ENCODE measurements around the gene DMAC2. TPM values are rescaled to one million over a fixed set of nuclear protein-coding genes. Genes with fewer than 3 reads are reported as not detected.
"Not testable (repeated sequence)": the region's sequence is repeated elsewhere in the genome, so short reads cannot be mapped to it uniquely, and the experiment has no call there.

Gene DMAC2
- polyA plus RNA-seq, 4 donors: 67.8 to 122 (median 90.5) TPM

- DNase-seq (no peak), FAIRE-seq (peak; percentile 23)
- H3K9me3 ChIP-seq (ENCODE audit: control insufficient read depth in 2 of 2, insufficient read depth in 1 of 2, low read depth in 1 of 2, low read length in 1 of 2): no peaks in the 10 kb centered on the region
- no peaks in the 10 kb centered on the region for H3K27me3 ChIP-seq (ENCODE audit: control insufficient read depth in 3 of 3, insufficient read depth in 3 of 3, low read length in 3 of 3)
- H3K4me1 ChIP-seq (ENCODE audit: control insufficient read depth in 3 of 3, insufficient read depth in 2 of 3, low read depth in 1 of 3, low read length in 2 of 3): peaks cover 3 to 72% (median 6%) of the 10 kb centered on the region in 3 donors
- H3K36me3 ChIP-seq (ENCODE audit: control insufficient read depth in 3 of 3, insufficient read depth in 2 of 3, low read depth in 1 of 3, low read length in 3 of 3): peaks cover 5 to 49% (median 11%) of the 10 kb centered on the region in 3 donors
- no peak overlapping the region for H3K4me3 ChIP-seq (ENCODE audit: low read depth in 1 of 3, low read length in 3 of 3)
- H3K27ac ChIP-seq (ENCODE audit: low read depth in 1 of 3, low read length in 2 of 3): peak overlapping the region; percentile 61 to 98 (median 73)
Measured at GRCh38 chr19:41436674-41436951, 3.1 kb downstream of the DMAC2 start.

GRCh38 chr19:41435936-41436673 is 3.6 kb downstream of the DMAC2 start:
- FAIRE-seq (no peak), DNase-seq (peak; percentile 92 to 97)
- H3K4me3 ChIP-seq (ENCODE audit: low read depth in 1 of 3, low read length in 3 of 3): peak overlapping the region in 1 of 3 donors; percentile 5
- H3K9me3 ChIP-seq (ENCODE audit: control insufficient read depth in 2 of 2, insufficient read depth in 1 of 2, low read depth in 1 of 2, low read length in 1 of 2): no peaks in the 10 kb centered on the region
- 56 to 79% (median 73%) methylated on average over 19 of the region's 19 CpGs for WGBS, 3 donors
- no peaks in the 10 kb centered on the region for H3K27me3 ChIP-seq (ENCODE audit: control insufficient read depth in 3 of 3, insufficient read depth in 3 of 3, low read length in 3 of 3)
- peak overlapping the region; percentile 77 to 98 (median 83) for H3K27ac ChIP-seq (ENCODE audit: low read depth in 1 of 3, low read length in 2 of 3)
- H3K4me1 ChIP-seq (ENCODE audit: control insufficient read depth in 3 of 3, insufficient read depth in 2 of 3, low read depth in 1 of 3, low read length in 2 of 3): peaks cover 2 to 69% (median 3%) of the 10 kb centered on the region in 3 donors
- peaks cover 5 to 53% (median 11%) of the 10 kb centered on the region in 3 donors for H3K36me3 ChIP-seq (ENCODE audit: control insufficient read depth in 3 of 3, insufficient read depth in 2 of 3, low read depth in 1 of 3, low read length in 3 of 3)

- peaks cover 2 to 63% (median 3%) of the 10 kb centered on the region in 3 donors for H3K4me1 ChIP-seq (ENCODE audit: control insufficient read depth in 3 of 3, insufficient read depth in 2 of 3, low read depth in 1 of 3, low read length in 2 of 3)
- H3K36me3 ChIP-seq (ENCODE audit: control insufficient read depth in 3 of 3, insufficient read depth in 2 of 3, low read depth in 1 of 3, low read length in 3 of 3): peaks cover 5 to 61% (median 11%) of the 10 kb centered on the region in 3 donors
- not testable (repeated sequence) for FAIRE-seq
Measured at GRCh38 chr19:41435376-41435775, 4.3 kb downstream of the DMAC2 start.

GRCh38 chr19:41434450-41434849 is 5.3 kb downstream of the DMAC2 start:
- no peaks in the 10 kb centered on the region for H3K27me3 ChIP-seq (ENCODE audit: control insufficient read depth in 3 of 3, insufficient read depth in 3 of 3, low read length in 3 of 3)
- H3K4me3 ChIP-seq (ENCODE audit: low read depth in 1 of 3, low read length in 3 of 3): no peak overlapping the region
- peaks cover 2 to 58% (median 3%) of the 10 kb centered on the region in 3 donors for H3K4me1 ChIP-seq (ENCODE audit: control insufficient read depth in 3 of 3, insufficient read depth in 2 of 3, low read depth in 1 of 3, low read length in 2 of 3)
- DNase-seq (no peak), FAIRE-seq (no peak)
- 74 to 80% (median 75%) methylated on average over 5 of the region's 5 CpGs for WGBS, 3 donors
- H3K9me3 ChIP-seq (ENCODE audit: control insufficient read depth in 2 of 2, insufficient read depth in 1 of 2, low read depth in 1 of 2, low read length in 1 of 2): no peaks in the 10 kb centered on the region
- H3K27ac ChIP-seq (ENCODE audit: low read depth in 1 of 3, low read length in 2 of 3): no peak overlapping the region
- H3K36me3 ChIP-seq (ENCODE audit: control insufficient read depth in 3 of 3, insufficient read depth in 2 of 3, low read depth in 1 of 3, low read length in 3 of 3): peaks cover 5 to 67% (median 11%) of the 10 kb centered on the region in 3 donors

More at GRCh38 chr19:41435376-41435775, 4.3 kb downstream of the DMAC2 start:
- H3K4me3 ChIP-seq (ENCODE audit: low read depth in 1 of 3, low read length in 3 of 3); DNase-seq; H3K27me3 ChIP-seq (ENCODE audit: control insufficient read depth in 3 of 3, insufficient read depth in 3 of 3, low read length in 3 of 3); H3K9me3 ChIP-seq (ENCODE audit: control insufficient read depth in 2 of 2, insufficient read depth in 1 of 2, low read depth in 1 of 2, low read length in 1 of 2): not testable (repeated sequence)
- peak overlapping the region in 2 of 3 donors; percentile 83 to 98 for H3K27ac ChIP-seq (ENCODE audit: low read depth in 1 of 3, low read length in 2 of 3)
- 90 to 96% (median 92%) methylated on average over 11 of the region's 11 CpGs for WGBS, 3 donors

- H3K4me1 ChIP-seq (ENCODE audit: control insufficient read depth in 3 of 3, insufficient read depth in 2 of 3, low read depth in 1 of 3, low read length in 2 of 3): peaks cover 0 to 59% (median 2%) of the 10 kb centered on the region in 3 donors
- 92 to 95% (median 94%) methylated on average over 18 of the region's 18 CpGs for WGBS, 3 donors
- no peak overlapping the region for H3K27ac ChIP-seq (ENCODE audit: low read depth in 1 of 3, low read length in 2 of 3)
- no peak overlapping the region for H3K4me3 ChIP-seq (ENCODE audit: low read depth in 1 of 3, low read length in 3 of 3)
- H3K9me3 ChIP-seq (ENCODE audit: control insufficient read depth in 2 of 2, insufficient read depth in 1 of 2, low read depth in 1 of 2, low read length in 1 of 2): no peaks in the 10 kb centered on the region
- no peaks in the 10 kb centered on the region for H3K27me3 ChIP-seq (ENCODE audit: control insufficient read depth in 3 of 3, insufficient read depth in 3 of 3, low read length in 3 of 3)
- H3K36me3 ChIP-seq (ENCODE audit: control insufficient read depth in 3 of 3, insufficient read depth in 2 of 3, low read depth in 1 of 3, low read length in 3 of 3): peaks cover 5 to 75% (median 11%) of the 10 kb centered on the region in 3 donors
- FAIRE-seq: no peak
- DNase-seq: no peak
Measured at GRCh38 chr19:41433171-41433570, 6.5 kb downstream of the DMAC2 start.

GRCh38 chr19:41431426-41432386 is 8.0 kb downstream of the DMAC2 start:
- peak; percentile 44 to 48 for DNase-seq
- Histone ChIP-seq H3K9me3 (ENCODE audit: control insufficient read depth in 2 of 2, insufficient read depth in 1 of 2, low read depth in 1 of 2, low read length in 1 of 2) (no peaks in the 10 kb centered on the region), H3K27ac (ENCODE audit: low read depth in 1 of 3, low read length in 2 of 3) (peak overlapping the region; percentile 11 to 34 (median 15)), H3K36me3 (ENCODE audit: control insufficient read depth in 3 of 3, insufficient read depth in 2 of 3, low read depth in 1 of 3, low read length in 3 of 3) (peaks cover 5 to 63% (median 8%) of the 10 kb centered on the region in 3 donors), H3K27me3 (ENCODE audit: control insufficient read depth in 3 of 3, insufficient read depth in 3 of 3, low read length in 3 of 3) (no peaks in the 10 kb centered on the region), H3K4me1 (ENCODE audit: control insufficient read depth in 3 of 3, insufficient read depth in 2 of 3, low read depth in 1 of 3, low read length in 2 of 3) (peaks cover 0 to 47% (median 2%) of the 10 kb centered on the region in 3 donors), H3K4me3 (ENCODE audit: low read depth in 1 of 3, low read length in 3 of 3) (no peak overlapping the region)
- FAIRE-seq: no peak
- 65 to 73% (median 72%) methylated on average over 23 of the region's 23 CpGs for WGBS, 3 donors

GRCh38 chr19:41430922-41431321 is 8.8 kb downstream of the DMAC2 start:
- Histone ChIP-seq H3K36me3 (ENCODE audit: control insufficient read depth in 3 of 3, insufficient read depth in 2 of 3, low read depth in 1 of 3, low read length in 3 of 3) (peaks cover 7 to 67% (median 8%) of the 10 kb centered on the region in 3 donors), H3K9me3 (ENCODE audit: control insufficient read depth in 2 of 2, insufficient read depth in 1 of 2, low read depth in 1 of 2, low read length in 1 of 2) (no peaks in the 10 kb centered on the region), H3K27me3 (ENCODE audit: control insufficient read depth in 3 of 3, insufficient read depth in 3 of 3, low read length in 3 of 3) (no peaks in the 10 kb centered on the region), H3K4me1 (ENCODE audit: control insufficient read depth in 3 of 3, insufficient read depth in 2 of 3, low read depth in 1 of 3, low read length in 2 of 3) (peaks cover 2 to 46% (median 2%) of the 10 kb centered on the region in 3 donors), H3K27ac (ENCODE audit: low read depth in 1 of 3, low read length in 2 of 3) (peak overlapping the region in 1 of 3 donors; percentile 15), H3K4me3 (ENCODE audit: low read depth in 1 of 3, low read length in 3 of 3) (no peak overlapping the region)
- 78 to 93% (median 83%) methylated on average over 6 of the region's 6 CpGs for WGBS, 3 donors
- DNase-seq (no peak), FAIRE-seq (no peak)

- H3K27ac ChIP-seq (ENCODE audit: low read depth in 1 of 3, low read length in 2 of 3): peak overlapping the region; percentile 91 to 98 (median 93)
- H3K27me3 ChIP-seq (ENCODE audit: control insufficient read depth in 3 of 3, insufficient read depth in 3 of 3, low read length in 3 of 3): no peaks in the 10 kb centered on the region
- FAIRE-seq (no peak), DNase-seq (no peak)
- H3K9me3 ChIP-seq (ENCODE audit: control insufficient read depth in 2 of 2, insufficient read depth in 1 of 2, low read depth in 1 of 2, low read length in 1 of 2): no peaks in the 10 kb centered on the region
- H3K4me3 ChIP-seq (ENCODE audit: low read depth in 1 of 3, low read length in 3 of 3): peak overlapping the region in 2 of 3 donors; percentile 66 to 78
- peaks cover 0 to 49% (median 2%) of the 10 kb centered on the region in 3 donors for H3K4me1 ChIP-seq (ENCODE audit: control insufficient read depth in 3 of 3, insufficient read depth in 2 of 3, low read depth in 1 of 3, low read length in 2 of 3)
- peaks cover 7 to 77% (median 8%) of the 10 kb centered on the region in 3 donors for H3K36me3 ChIP-seq (ENCODE audit: control insufficient read depth in 3 of 3, insufficient read depth in 2 of 3, low read depth in 1 of 3, low read length in 3 of 3)
- 50 to 83% (median 58%) methylated on average over 1 of the region's 1 CpG for WGBS, 3 donors
Measured at GRCh38 chr19:41428481-41428859, 11.2 kb downstream of the DMAC2 start.
